Measurements from ENCODE around the gene RIPPLY3. TPM values are rescaled to one million over a fixed set of nuclear protein-coding genes. Genes with fewer than 3 reads are reported as not detected.

Gene RIPPLY3
- not detected in 2 replicates for total RNA-seq

GRCh38 chr21:37006486-37007291 is at the start of gene RIPPLY3:
Gene RIPPLY3, plus strand, starts transcription at chr21:37006702. Its CDS starts 71 bp downstream, at chr21:37006773.

GRCh38 chr21:36966066-36966820 is 40.3 kb upstream of the RIPPLY3 start, which contains the start of gene HLCS:
Gene HLCS, minus strand, starts transcription at chr21:36966669. Its CDS starts 31 bp downstream, at chr21:36966638.

Other genes with a start within 250 kb of the RIPPLY3 start
- gene HLCS, start 40.0 kb upstream of the RIPPLY3 start, total RNA-seq, result 15.7 and 17.5 TPM in 2 replicates
- 12.7 and 21.5 TPM in 2 replicates for gene PIGP, start 66.4 kb downstream of the RIPPLY3 start, total RNA-seq
- gene TTC3, start 66.6 kb downstream of the RIPPLY3 start, total RNA-seq, result 132 and 155 TPM in 2 replicates